H1 (cell line): ENCODE data around the gene KIN. TPM values are rescaled to one million over a fixed set of nuclear protein-coding genes. Genes with fewer than 3 reads are reported as not detected.

Experiments
- CTCF ChIA-PET: fragments of 300-600 bp; sonication (Branson Sonifier 250); formaldehyde crosslinking; loops from one replicate; lab custom pipeline; 2021; ENCODE audit not compliant: partially characterized antibody; lab: Charles Lee
- POLR2A ChIA-PET: fragments of 300-600 bp; sonication (Branson Sonifier 250); formaldehyde crosslinking; loops from one replicate; lab custom pipeline; 2021; ENCODE audit warnings: inconsistent platforms; ENCODE audit not compliant: partially characterized antibody; lab: Charles Lee
- DNase-seq, 2 experiments: peaks; one replicate each; pipeline versions ENCODE4 v3.0.0 to v3.0.0-alpha.2; 2010 to 2022; ENCODE audit warnings: low spot score in 2 of 2, low read depth in 1 of 2, mixed read lengths in 1 of 2
- FAIRE-seq: peaks from 2 replicates; lab custom pipeline; 2011; peaks lifted over from hg19 to GRCh38; lab: Jason Lieb, UNC
- H2AFZ ChIP-seq: 2 replicates; pipeline ENCODE4 v1.8.1; 2012; ENCODE audit warnings: low read length, inconsistent platforms
- H2AK5ac ChIP-seq: 2 replicates; pipeline ENCODE4 v1.6.1; 2013; ENCODE audit warnings: low read depth, low read length
- H2BK120ac ChIP-seq: replicated peaks from 2 replicates; pipeline ENCODE3; 2013; ENCODE audit warnings: low read depth, low read length, inconsistent platforms
- H2BK12ac ChIP-seq: 2 replicates; pipeline ENCODE4 v1.6.1; 2013; ENCODE audit warnings: low read depth, low read length
- H2BK15ac ChIP-seq: 2 replicates; pipeline ENCODE4 v1.6.1; 2013; ENCODE audit warnings: low read length
- H2BK20ac ChIP-seq: 2 replicates; pipeline ENCODE4 v1.6.1; 2013; ENCODE audit warnings: low read length
- H2BK5ac ChIP-seq: 2 replicates; pipeline ENCODE4 v1.6.1; 2013; ENCODE audit warnings: low read depth, low read length
- H3K14ac ChIP-seq: 2 replicates; pipeline ENCODE4 v1.6.1; 2013; ENCODE audit warnings: inconsistent platforms; ENCODE audit not compliant: insufficient read length
- H3K18ac ChIP-seq: 2 replicates; pipeline ENCODE4 v1.6.1; 2013; ENCODE audit warnings: low read length; ENCODE audit errors: extremely low read depth
- H3K23ac ChIP-seq: 2 replicates; pipeline ENCODE4 v1.6.1; 2013; ENCODE audit warnings: inconsistent platforms; ENCODE audit not compliant: insufficient read length
- H3K23me2 ChIP-seq: 2 replicates; pipeline ENCODE4 v1.6.1; 2013; ENCODE audit warnings: low read depth, low read length
- H3K27ac ChIP-seq: 2 replicates; pipeline ENCODE4 v1.6.1; 2011; ENCODE audit warnings: low read depth, low read length, inconsistent platforms
- H3K27me3 ChIP-seq, 4 experiments: replicated peaks in 1 of 4; 1 replicate in 1 of 4; 2 replicates in 3 of 4; pipeline versions ENCODE4 v1.6.1 to v1.8.1; 2011 to 2013; ENCODE audit warnings: low read length in 3 of 4, mild to moderate bottlenecking in 3 of 4, inconsistent platforms in 2 of 4, mixed read lengths in 2 of 4, moderate library complexity in 1 of 4; ENCODE audit not compliant: control insufficient read depth in 3 of 4, insufficient read depth in 3 of 4; ENCODE audit errors: extremely low read depth in 1 of 4
- H3K36me3 ChIP-seq, 4 experiments: 2 replicates each; pipeline versions ENCODE4 v1.6.1 to v1.8.1; 2011 to 2013; ENCODE audit warnings: mild to moderate bottlenecking in 4 of 4, low read length in 3 of 4, moderate library complexity in 2 of 4, control low read depth in 1 of 4, inconsistent platforms in 1 of 4; ENCODE audit not compliant: insufficient read depth in 4 of 4, control insufficient read depth in 2 of 4
- H3K4ac ChIP-seq: replicated peaks from 2 replicates; pipeline ENCODE3; 2013; ENCODE audit warnings: low read length, low read depth, mixed read lengths, inconsistent platforms; ENCODE audit not compliant: insufficient read length
- H3K4me1 ChIP-seq, 4 experiments: replicated peaks in 1 of 4; 1 replicate in 1 of 4; 2 replicates in 3 of 4; pipeline versions ENCODE4 v1.6.1 to v1.8.1; 2011 to 2013; ENCODE audit warnings: low read length in 3 of 4, inconsistent platforms in 2 of 4, mixed read lengths in 1 of 4; ENCODE audit not compliant: insufficient read depth in 4 of 4, control insufficient read depth in 3 of 4
- H3K4me2 ChIP-seq, 2 experiments: 2 replicates each; pipeline versions ENCODE4 v1.6.1 to v1.8.1; 2011 to 2013; ENCODE audit warnings: low read depth in 2 of 2, low read length in 2 of 2, control low read depth in 1 of 2, inconsistent platforms in 1 of 2, mild to moderate bottlenecking in 1 of 2; ENCODE audit not compliant: insufficient read depth in 1 of 2
- H3K4me3 ChIP-seq, 4 experiments: fragments of 200-600, 300-600 bp in 1 of 4; sonication (generic), shearing (Covaris generic), sonication (Bioruptor Twin) in 1 of 4; 2 replicates each; pipeline versions ENCODE4 v1.5.1 to v1.8.1; 2011 to 2016; ENCODE audit warnings: low read length in 4 of 4, low read depth in 3 of 4, control low read depth in 2 of 4, inconsistent platforms in 2 of 4, mild to moderate bottlenecking in 2 of 4, mixed read lengths in 1 of 4, moderate library complexity in 1 of 4; ENCODE audit not compliant: insufficient read depth in 2 of 4; ENCODE audit errors: extremely low read depth in 1 of 4
- H3K56ac ChIP-seq: replicated peaks from 2 replicates; pipeline ENCODE3; 2013; ENCODE audit warnings: low read depth, mild to moderate bottlenecking, mixed read lengths, low read length, inconsistent platforms; ENCODE audit not compliant: insufficient read length
- H3K79me1 ChIP-seq: 2 replicates; pipeline ENCODE4 v1.6.1; 2013; ENCODE audit warnings: low read depth, low read length, control low read depth
- H3K79me2 ChIP-seq, 2 experiments: 2 replicates each; pipeline versions ENCODE4 v1.6.1 to v1.8.1; 2012 to 2013; ENCODE audit warnings: low read length in 2 of 2, mild to moderate bottlenecking in 2 of 2, inconsistent platforms in 1 of 2; ENCODE audit not compliant: insufficient read depth in 2 of 2, control insufficient read depth in 1 of 2
- H3K9ac ChIP-seq, 4 experiments: replicated peaks in 1 of 4; 1 replicate in 1 of 4; 2 replicates in 3 of 4; pipeline versions ENCODE4 v1.6.1 to v1.8.1; 2011 to 2013; ENCODE audit warnings: low read depth in 3 of 4, low read length in 3 of 4, control low read depth in 2 of 4, mild to moderate bottlenecking in 2 of 4, moderate library complexity in 2 of 4, inconsistent platforms in 1 of 4; ENCODE audit errors: extremely low read depth in 1 of 4
- H3K9me3 ChIP-seq, 2 experiments: 2 replicates each; pipeline versions ENCODE4 v1.6.1 to v1.8.1; 2012 to 2013; ENCODE audit warnings: mild to moderate bottlenecking in 2 of 2, moderate library complexity in 2 of 2, control low read depth in 1 of 2, inconsistent platforms in 1 of 2, low read depth in 1 of 2, low read length in 1 of 2, mixed read lengths in 1 of 2; ENCODE audit not compliant: insufficient read depth in 2 of 2
- H4K20me1 ChIP-seq, 2 experiments: replicated peaks in 1 of 2; 2 replicates each; pipeline versions ENCODE3 to v1.8.1; 2011 to 2013; ENCODE audit warnings: inconsistent platforms in 2 of 2, low read length in 2 of 2, mild to moderate bottlenecking in 1 of 2; ENCODE audit not compliant: insufficient read depth in 2 of 2, control insufficient read depth in 1 of 2
- H4K5ac ChIP-seq: 2 replicates; pipeline ENCODE4 v1.6.1; 2013; ENCODE audit warnings: low read length, low read depth, mixed read lengths, inconsistent platforms; ENCODE audit not compliant: insufficient read length
- H4K8ac ChIP-seq: 2 replicates; pipeline ENCODE4 v1.8.0; 2013; ENCODE audit warnings: mild to moderate bottlenecking, moderate library complexity, low read length, inconsistent platforms; ENCODE audit not compliant: insufficient read depth; ENCODE audit errors: extremely low read depth
- H4K91ac ChIP-seq: replicated peaks from 2 replicates; pipeline ENCODE3; 2013; ENCODE audit warnings: low read length, mixed read lengths, inconsistent platforms; ENCODE audit not compliant: insufficient read length
- HDAC2 ChIP-seq, 2 experiments: fragments of 300-600 bp in 1 of 2; sonication (generic) in 1 of 2; IDR thresholded peaks; 2 replicates each; pipeline ENCODE4 v1.6.1; 2011 to 2012; ENCODE audit warnings: low read depth in 2 of 2, low read length in 2 of 2, mild to moderate bottlenecking in 2 of 2, moderate library complexity in 2 of 2, borderline replicate concordance in 1 of 2, inconsistent platforms in 1 of 2
- KDM4A ChIP-seq: IDR thresholded peaks from one replicate; pipeline ENCODE4 v1.7.1; 2012; ENCODE audit warnings: low read depth, mild to moderate bottlenecking, moderate library complexity, low read length, inconsistent platforms; ENCODE audit not compliant: severe bottlenecking
- SAP30 ChIP-seq: fragments of 300-600 bp; sonication (generic); IDR thresholded peaks from 2 replicates; pipeline ENCODE4 v1.7.1; 2012; ENCODE audit warnings: low read length, moderate library complexity, mild to moderate bottlenecking, inconsistent platforms; ENCODE audit not compliant: insufficient read depth, insufficient replicate concordance
- ZNF274 ChIP-seq: IDR thresholded peaks from 2 replicates; pipeline ENCODE4 v1.7.0; 2012; ENCODE audit warnings: low read length, borderline replicate concordance; ENCODE audit errors: extremely low read depth
- WGBS, 2 experiments: shearing (Covaris generic) in 1 of 2; methylation state at CpG; one replicate each; pipeline versions ENCODE4 v1.1.6 to v1.1.7; 2013 to 2015; ENCODE audit warnings: low lambda C conversion rate in 2 of 2, mixed read lengths in 2 of 2, inconsistent platforms in 1 of 2, low coverage in 1 of 2, missing lambda C conversion rate in 1 of 2; ENCODE audit not compliant: insufficient replicate concordance in 2 of 2, insufficient coverage in 1 of 2, insufficient read length in 1 of 2; ENCODE audit errors: extremely low coverage in 1 of 2, missing lambda C conversion rate in 1 of 2; 5-methylcytosine and 5-hydroxymethylcytosine counted together
- polyA plus RNA-seq, 7 experiments: library from polyadenylated mRNA; depleted of rRNA in 3 of 7; stranded (reverse) in 5 of 7; unstranded in 2 of 7; fragments of >200 nt in 5 of 7; fragments of 200-250 nt in 2 of 7; gene quantifications; 1 replicate in 5 of 7; 2 replicates in 1 of 7; 4 replicates in 1 of 7; pipeline versions ENCODE4 v1.2.1 to v1.2.3, GENCODE V29; 2011 to 2013; ENCODE audit warnings: missing spikeins in 2 of 7, mixed read lengths in 2 of 7
- total RNA-seq: library from RNA; stranded (reverse); fragmentation: NEBNext Ultra II Directional; extraction: Animal tissue kit (Norgen Biotek cat#: 25700); gene quantifications from 2 replicates; pipeline ENCODE4 v1.2.1, GENCODE V29; 2021

Gene KIN
- total and polyA plus RNA-seq, 2 of the 8 experiments (the other 6 are each of a cell fraction or from before 2014, with no cell fraction given) = 3.7 to 16.5 TPM

- peak overlapping the region; percentile 1 for H4K91ac ChIP-seq
- 0% methylated on average over 10 of the region's 10 CpGs; no CpG with 5 or more reads in 1 of the 2 experiments for WGBS, 2 experiments
- no peak overlapping the region for H3K23ac ChIP-seq
- no peak overlapping the region for H2BK12ac ChIP-seq
- H3K23me2 ChIP-seq = peaks cover 16% of the 10 kb centered on the region
- POLR2A ChIA-PET = interaction anchor here (1.0 to 3.5 kb wide), 13 partner anchors 9 to 263 kb away, joined by 3 to 28 read pairs (median 4); partner anchors contain the start of genes ATP5F1C and KIN
- peak overlapping the region in 3 of 4 experiments; percentile 51 to 92 (median 91); a peak in 6 of 7 replicates for H3K9ac ChIP-seq
- TF ChIP-seq KDM4A (peak; percentile 60), ZNF274 (no peak), HDAC2 (IDR thresholded peaks at IDR 0.05; ENCODE audit: borderline replicate concordance in 1 of 2, low read depth in 2 of 2, low read length in 2 of 2) (0 out of 4 replicates have a peak, but pooled peaks of 1 of the 2 experiments have one; percentile 68), SAP30 (peak; percentile 83)
- peak overlapping the region; percentile 98 for H2AFZ ChIP-seq
- peaks cover 0 to 10% of the 10 kb centered on the region in 2 experiments for H4K20me1 ChIP-seq
- peak overlapping the region; percentile 83 for H3K18ac ChIP-seq
- peak overlapping the region; percentile 74 to 100 (median 100) for H3K4me3 ChIP-seq
- H2BK5ac ChIP-seq = peak overlapping the region; percentile 83
- peaks cover 8% of the 10 kb centered on the region for H3K79me1 ChIP-seq
- H3K14ac ChIP-seq = no peak overlapping the region
- peaks cover 0 to 7% (median 2%) of the 10 kb centered on the region in 4 experiments; a peak in 3 of 7 replicates for H3K4me1 ChIP-seq
- no peak overlapping the region for H2BK20ac ChIP-seq
- no peak overlapping the region for H4K8ac ChIP-seq
- H3K36me3 ChIP-seq = no peaks in the 10 kb centered on the region; a peak in 1 of 8 replicates
- H3K4me2 ChIP-seq = peak overlapping the region; percentile 85 to 99
- H2AK5ac ChIP-seq = no peak overlapping the region
- H2BK15ac ChIP-seq = no peak overlapping the region
- no peak overlapping the region for H2BK120ac ChIP-seq
- H4K5ac ChIP-seq = peak overlapping the region; percentile 8
- CTCF ChIA-PET = interaction anchor here (0.9 to 1.1 kb wide), 2 partner anchors 9 to 19 kb away, joined by 3 read pairs; no protein-coding TSS in a partner anchor
- no peak for FAIRE-seq
- H3K27me3 ChIP-seq = no peaks in the 10 kb centered on the region
- H3K56ac ChIP-seq = no peak overlapping the region
- no peak for DNase-seq
- H3K4ac ChIP-seq = no peak overlapping the region
- H3K27ac ChIP-seq = 0 out of 2 replicates have a peak overlapping the region, but pooled peaks have one; percentile 51
- peaks cover 3 to 23% of the 10 kb centered on the region in 2 experiments for H3K79me2 ChIP-seq
- no peaks in the 10 kb centered on the region; a peak in 1 of 4 replicates for H3K9me3 ChIP-seq
These were observed 30.1 kb upstream of the KIN start for GRCh38 chr10:7817984-7818294.
